ENCODE measurements around the gene SDF2. TPM values are rescaled to one million over a fixed set of nuclear protein-coding genes. Genes with fewer than 3 reads are reported as not detected.

SDF2 gene
- total RNA-seq, 2 donors from 2014 or later: 52.3 to 53.1 TPM

- DNase-seq (ENCODE audit: low spot score): no peak
- peaks cover 19% of the 10 kb centered on the region for H3K36me3 ChIP-seq
- ATAC-seq (ENCODE audit: insufficient number of reproducible peaks, low FRiP score, low read depth): no peak
- peaks cover 4 to 8% of the 10 kb centered on the region in 2 donors for H3K4me1 ChIP-seq (ENCODE audit: control insufficient read depth in 1 of 2, low read depth in 2 of 2)
- no peak overlapping the region for H3K4me3 ChIP-seq
- no peaks in the 10 kb centered on the region for H3K27me3 ChIP-seq (replicated peaks; ENCODE audit: insufficient read depth)
- no peak overlapping the region for H3K27ac ChIP-seq
- TF ChIP-seq CTCF (IDR thresholded peaks at IDR 0.05): no peak
- no peaks in the 10 kb centered on the region for H3K9me3 ChIP-seq
These were observed 44.1 kb upstream of the SDF2 start for GRCh38 chr17:28705728-28706334.

GRCh38 chr17:28705074-28705659 lies 43.5 kb upstream of the SDF2 start:
- Histone ChIP-seq H3K36me3 (peaks cover 26% of the 10 kb centered on the region), H3K27ac (no peak overlapping the region)
- no peak for ATAC-seq (ENCODE audit: insufficient number of reproducible peaks, low FRiP score, low read depth)

GRCh38 chr17:28704219-28704858 lies 42.6 kb upstream of the SDF2 start:
- H3K4me1 ChIP-seq (ENCODE audit: control insufficient read depth in 1 of 2, low read depth in 2 of 2): no peaks in the 10 kb centered on the region
- H3K27me3 ChIP-seq (replicated peaks; ENCODE audit: insufficient read depth): no peaks in the 10 kb centered on the region
- no peaks in the 10 kb centered on the region for H3K9me3 ChIP-seq
- DNase-seq (ENCODE audit: low spot score): no peak
- no peak for ATAC-seq (ENCODE audit: insufficient number of reproducible peaks, low FRiP score, low read depth)
- peaks cover 34% of the 10 kb centered on the region for H3K36me3 ChIP-seq
- TF ChIP-seq CTCF (IDR thresholded peaks at IDR 0.05): no peak
- H3K4me3 ChIP-seq: no peak overlapping the region
- no peak overlapping the region for H3K27ac ChIP-seq

More at GRCh38 chr17:28705074-28705659, 43.5 kb upstream of the SDF2 start:
- Histone ChIP-seq H3K9me3 (no peaks in the 10 kb centered on the region), H3K27me3 (replicated peaks; ENCODE audit: insufficient read depth) (no peaks in the 10 kb centered on the region), H3K4me1 (ENCODE audit: control insufficient read depth in 1 of 2, low read depth in 2 of 2) (peaks cover 3 to 5% of the 10 kb centered on the region in 2 donors), H3K4me3 (no peak overlapping the region)
- DNase-seq (ENCODE audit: low spot score): no peak
- no peak for TF ChIP-seq CTCF (IDR thresholded peaks at IDR 0.05)

GRCh38 chr17:28703552-28704218 lies 42.0 kb upstream of the SDF2 start:
- TF ChIP-seq CTCF (IDR thresholded peaks at IDR 0.05): no peak
- H3K9me3 ChIP-seq: no peaks in the 10 kb centered on the region
- H3K36me3 ChIP-seq: peaks cover 41% of the 10 kb centered on the region
- H3K27ac ChIP-seq: no peak overlapping the region
- no peak for ATAC-seq (ENCODE audit: insufficient number of reproducible peaks, low FRiP score, low read depth)
- no peak overlapping the region for H3K4me3 ChIP-seq
- no peaks in the 10 kb centered on the region for H3K27me3 ChIP-seq (replicated peaks; ENCODE audit: insufficient read depth)
- H3K4me1 ChIP-seq (ENCODE audit: control insufficient read depth in 1 of 2, low read depth in 2 of 2): no peaks in the 10 kb centered on the region
- no peak for DNase-seq (ENCODE audit: low spot score)

- no peak for ATAC-seq (ENCODE audit: insufficient number of reproducible peaks, low FRiP score, low read depth)
- Histone ChIP-seq H3K9me3 (no peaks in the 10 kb centered on the region), H3K27ac (no peak overlapping the region), H3K4me1 (ENCODE audit: control insufficient read depth in 1 of 2, low read depth in 2 of 2) (no peaks in the 10 kb centered on the region), H3K36me3 (peaks cover 50% of the 10 kb centered on the region), H3K27me3 (replicated peaks; ENCODE audit: insufficient read depth) (no peaks in the 10 kb centered on the region), H3K4me3 (no peak overlapping the region)
- TF ChIP-seq CTCF (IDR thresholded peaks at IDR 0.05): no peak
- no peak for DNase-seq (ENCODE audit: low spot score)
These were observed 41.0 kb upstream of the SDF2 start for GRCh38 chr17:28702752-28703150.

Data from thoracic aorta (tissue), 2 donors.